NCI-H526 treated with DMSO at 0.1 percent for 48 hours (cell line): ENCODE measurements around the gene TICAM1.
A peak's percentile ranks its signal among the peaks of the same experiment; 100 is the strongest.

Source experiments
- DNase-seq: peaks from one replicate; lab custom pipeline; 2025; lab: John Stamatoyannopoulos, UW

TICAM1 gene

DNA sequence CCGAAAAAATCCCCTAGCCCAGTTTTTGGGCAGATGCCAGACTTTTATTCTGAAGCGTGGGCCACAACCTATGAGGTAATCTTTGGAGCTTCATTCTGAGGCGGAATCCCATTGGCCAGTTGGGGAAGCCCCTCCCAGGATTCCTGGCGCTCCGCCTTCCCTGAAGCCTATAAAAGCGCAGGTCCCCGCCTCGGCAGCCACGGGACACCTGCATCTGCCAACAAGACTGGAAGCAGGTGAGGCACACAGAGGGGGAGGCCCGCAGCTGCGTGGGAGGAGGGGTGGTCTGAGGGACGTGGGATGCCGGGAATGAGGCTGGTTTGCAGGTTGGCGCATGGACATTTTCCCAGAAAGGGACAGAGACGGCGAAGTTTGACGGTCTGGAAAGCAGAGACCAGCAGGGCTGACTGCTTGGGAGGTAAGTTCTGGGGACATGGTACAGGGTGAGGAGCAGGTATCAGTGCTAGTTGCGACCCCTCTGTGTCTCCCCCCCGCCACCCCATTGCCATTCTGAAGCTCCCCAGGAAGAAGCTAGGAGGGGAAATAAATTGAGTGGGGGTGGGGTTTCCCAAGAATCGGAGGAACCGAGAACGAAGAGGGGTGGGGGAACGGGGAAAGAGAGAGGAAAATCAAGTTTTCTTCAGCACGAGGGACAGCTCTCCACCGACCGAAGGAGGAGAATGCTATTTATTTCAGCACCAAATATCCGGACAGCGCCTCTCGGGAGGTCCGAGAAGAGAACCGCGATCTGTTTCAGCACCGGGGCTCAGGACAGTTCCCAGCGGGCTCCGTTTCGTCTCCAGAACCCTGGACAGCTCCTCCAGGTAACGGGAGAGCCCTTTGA is 62.4 kb downstream of the TICAM1 start:
- peak; percentile 25 for DNase-seq
